Esophagus muscularis mucosa (tissue), 4 donors: ENCODE results near the gene ELL3. TPM values are rescaled to one million over a fixed set of nuclear protein-coding genes. Genes with fewer than 3 reads are reported as not detected.

Source experiments
- DNase-seq: peaks from one replicate; pipeline ENCODE4 v3.0.0-alpha.2; 2017; ENCODE audit errors: extremely low spot score
- H3K27ac ChIP-seq, 4 donors: fragments of 200-600 bp; sonication (generic); replicated peaks in 1 of 4; 1 replicate in 3 of 4; 2 replicates in 1 of 4; pipeline ENCODE4 v1.5.1; 2016 to 2019; ENCODE audit warnings: mild to moderate bottlenecking in 1 of 4
- H3K27me3 ChIP-seq, 4 donors: fragments of 200-600 bp; sonication (generic); one replicate each; pipeline versions ENCODE4 v1.5.1 to v1.6.0; 2016 to 2019
- H3K36me3 ChIP-seq, 4 donors: fragments of 200-600 bp; sonication (generic); one replicate each; pipeline ENCODE4 v1.5.1; 2016 to 2019
- H3K4me1 ChIP-seq, 4 donors: fragments of 200-600 bp; sonication (generic); one replicate each; pipeline ENCODE4 v1.5.1; 2016 to 2019
- H3K4me3 ChIP-seq, 4 donors: fragments of 200-600 bp; sonication (generic); 1 replicate in 2 of 4; 2 replicates in 2 of 4; pipeline ENCODE4 v1.5.1; 2016 to 2019; ENCODE audit warnings: mild to moderate bottlenecking in 4 of 4, moderate library complexity in 1 of 4
- H3K9me3 ChIP-seq, 4 donors: fragments of 200-600 bp; sonication (generic); 1 replicate in 3 of 4; 2 replicates in 1 of 4; pipeline ENCODE4 v1.5.1; 2016 to 2019
- EP300 ChIP-seq: sonication (generic); formaldehyde crosslinking; IDR thresholded peaks from one replicate; pipeline ENCODE4 v1.6.1; 2017; ENCODE audit warnings: antibody characterized with exemption
- POLR2A ChIP-seq: fragments of 450-650 bp; IDR thresholded peaks from one replicate; pipeline ENCODE4 v1.6.1; 2017; ENCODE audit warnings: antibody characterized with exemption, moderate library complexity, mild to moderate bottlenecking, low read depth
- POLR2AphosphoS5 ChIP-seq, 2 donors: sonication (generic); formaldehyde crosslinking; IDR thresholded peaks; one replicate each; pipeline ENCODE4 v1.6.1; 2017; ENCODE audit warnings: antibody characterized with exemption in 2 of 2
- WGBS: methylation state at CpG from one replicate; pipeline ENCODE4 v1.1.5; 2018; 5-methylcytosine and 5-hydroxymethylcytosine counted together
- intact Hi-C: fragments of 100-400 bp; cut with DNase I; formaldehyde crosslinking; loops from one replicate; pipeline ENCODE4 v1.15.1; 2023
- total RNA-seq, 4 donors: library from RNA; depleted of rRNA; stranded (reverse); fragments of >200 nt; gene quantifications; one replicate each; pipeline versions ENCODE4 v1.1.0 to v1.2.1, GENCODE V29; 2016
- TF ChIP-seq, protein P1 (sequence below), 3 experiments: fragments of 200-600 bp in 2 of 3; fragments of 450-650 bp in 1 of 3; sonication (generic) in 2 of 3; IDR thresholded peaks; one replicate each; pipeline ENCODE4 v1.5.1; 2017 to 2019; ENCODE audit warnings: antibody characterized with exemption in 3 of 3, mild to moderate bottlenecking in 2 of 3, moderate library complexity in 1 of 3

ELL3 gene
- total RNA-seq, 4 donors from 2014 or later: 3.0 to 7.7 (median 4.1) TPM

DNA sequence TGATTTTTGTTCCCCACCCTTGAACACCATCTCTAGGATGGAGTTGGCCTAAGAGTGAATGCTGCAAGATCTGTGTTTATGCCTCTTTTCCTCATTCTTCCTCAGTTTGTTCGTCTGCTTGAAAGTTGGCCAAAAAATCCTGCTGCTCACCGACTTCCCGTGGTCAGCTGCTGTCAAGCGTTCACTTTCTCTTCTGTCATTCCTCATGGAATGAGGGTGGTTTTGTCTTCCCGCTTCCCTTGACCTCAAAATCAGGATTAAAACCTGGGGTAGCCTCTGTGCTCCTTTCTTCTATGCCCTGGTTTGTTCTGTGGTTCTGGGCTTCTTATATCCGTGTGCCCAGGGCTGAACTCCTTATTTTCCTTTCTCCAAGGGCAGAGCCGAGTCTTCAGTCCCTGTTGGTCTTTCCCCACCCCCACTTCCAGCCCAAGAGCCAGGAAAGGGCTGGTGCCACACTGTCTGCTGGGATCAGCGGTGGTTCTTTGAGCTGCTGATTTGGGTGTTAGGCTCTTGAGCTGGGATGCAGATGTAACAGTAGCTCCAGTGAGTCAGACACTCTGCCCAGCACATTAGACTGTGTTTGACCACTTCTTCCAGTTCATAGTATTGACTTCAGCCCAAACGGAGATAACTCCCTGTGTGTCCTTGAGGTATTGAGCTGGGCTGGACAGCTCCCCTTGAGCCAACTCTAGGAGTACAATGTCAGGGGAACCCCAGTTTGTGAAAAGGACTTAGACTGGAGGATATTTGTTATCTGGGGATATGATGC lies 17.7 kb upstream of the ELL3 start:
- peak overlapping the region; percentile 32 to 99 (median 98) for H3K27ac ChIP-seq

DNA sequence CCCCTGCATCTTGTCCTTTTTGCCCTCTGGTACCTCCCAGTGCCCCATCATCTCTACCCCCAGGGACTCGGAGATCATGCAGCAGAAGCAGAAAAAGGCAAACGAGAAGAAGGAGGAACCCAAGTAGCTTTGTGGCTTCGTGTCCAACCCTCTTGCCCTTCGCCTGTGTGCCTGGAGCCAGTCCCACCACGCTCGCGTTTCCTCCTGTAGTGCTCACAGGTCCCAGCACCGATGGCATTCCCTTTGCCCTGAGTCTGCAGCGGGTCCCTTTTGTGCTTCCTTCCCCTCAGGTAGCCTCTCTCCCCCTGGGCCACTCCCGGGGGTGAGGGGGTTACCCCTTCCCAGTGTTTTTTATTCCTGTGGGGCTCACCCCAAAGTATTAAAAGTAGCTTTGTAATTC lies 16.9 kb upstream of the ELL3 start:
- H3K36me3 ChIP-seq: peaks cover 10 to 52% (median 47%) of the 10 kb centered on the region in 4 donors
- peaks cover 41 to 63% (median 59%) of the 10 kb centered on the region in 4 donors for H3K4me1 ChIP-seq
- peak overlapping the region; percentile 92 to 98 (median 96) for H3K4me3 ChIP-seq
- 70% methylated on average over 10 of the region's 10 CpGs for WGBS
- intact Hi-C loops: no loop called here
- H3K9me3 ChIP-seq: no peaks in the 10 kb centered on the region
- no peaks in the 10 kb centered on the region for H3K27me3 ChIP-seq
- peak overlapping the region; percentile 98 to 99 (median 98) for H3K27ac ChIP-seq
- TF ChIP-seq POLR2AphosphoS5 (IDR thresholded peaks at IDR 0.05) (no peak), EP300 (no peak)
- no peak for DNase-seq

More for the DNA sequence above, 17.7 kb upstream of the ELL3 start:
- intact Hi-C loops: no loop called here
- Histone ChIP-seq H3K27me3 (peaks cover 0 to 4% (median 0%) of the 10 kb centered on the region in 4 donors), H3K4me3 (peak overlapping the region in 1 of 4 donors; percentile 98), H3K36me3 (peaks cover 10 to 60% (median 51%) of the 10 kb centered on the region in 4 donors), H3K9me3 (no peaks in the 10 kb centered on the region), H3K4me1 (peaks cover 41 to 69% (median 66%) of the 10 kb centered on the region in 4 donors)
- WGBS: 63% methylated on average over 9 of the region's 9 CpGs
- TF ChIP-seq EP300 (no peak), POLR2A (no peak), POLR2AphosphoS5 (IDR thresholded peaks at IDR 0.05) (no peak)
- TF ChIP-seq, protein P1, sequence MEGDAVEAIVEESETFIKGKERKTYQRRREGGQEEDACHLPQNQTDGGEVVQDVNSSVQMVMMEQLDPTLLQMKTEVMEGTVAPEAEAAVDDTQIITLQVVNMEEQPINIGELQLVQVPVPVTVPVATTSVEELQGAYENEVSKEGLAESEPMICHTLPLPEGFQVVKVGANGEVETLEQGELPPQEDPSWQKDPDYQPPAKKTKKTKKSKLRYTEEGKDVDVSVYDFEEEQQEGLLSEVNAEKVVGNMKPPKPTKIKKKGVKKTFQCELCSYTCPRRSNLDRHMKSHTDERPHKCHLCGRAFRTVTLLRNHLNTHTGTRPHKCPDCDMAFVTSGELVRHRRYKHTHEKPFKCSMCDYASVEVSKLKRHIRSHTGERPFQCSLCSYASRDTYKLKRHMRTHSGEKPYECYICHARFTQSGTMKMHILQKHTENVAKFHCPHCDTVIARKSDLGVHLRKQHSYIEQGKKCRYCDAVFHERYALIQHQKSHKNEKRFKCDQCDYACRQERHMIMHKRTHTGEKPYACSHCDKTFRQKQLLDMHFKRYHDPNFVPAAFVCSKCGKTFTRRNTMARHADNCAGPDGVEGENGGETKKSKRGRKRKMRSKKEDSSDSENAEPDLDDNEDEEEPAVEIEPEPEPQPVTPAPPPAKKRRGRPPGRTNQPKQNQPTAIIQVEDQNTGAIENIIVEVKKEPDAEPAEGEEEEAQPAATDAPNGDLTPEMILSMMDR (IDR thresholded peaks at IDR 0.05): no peak
- DNase-seq: no peak

DNA sequence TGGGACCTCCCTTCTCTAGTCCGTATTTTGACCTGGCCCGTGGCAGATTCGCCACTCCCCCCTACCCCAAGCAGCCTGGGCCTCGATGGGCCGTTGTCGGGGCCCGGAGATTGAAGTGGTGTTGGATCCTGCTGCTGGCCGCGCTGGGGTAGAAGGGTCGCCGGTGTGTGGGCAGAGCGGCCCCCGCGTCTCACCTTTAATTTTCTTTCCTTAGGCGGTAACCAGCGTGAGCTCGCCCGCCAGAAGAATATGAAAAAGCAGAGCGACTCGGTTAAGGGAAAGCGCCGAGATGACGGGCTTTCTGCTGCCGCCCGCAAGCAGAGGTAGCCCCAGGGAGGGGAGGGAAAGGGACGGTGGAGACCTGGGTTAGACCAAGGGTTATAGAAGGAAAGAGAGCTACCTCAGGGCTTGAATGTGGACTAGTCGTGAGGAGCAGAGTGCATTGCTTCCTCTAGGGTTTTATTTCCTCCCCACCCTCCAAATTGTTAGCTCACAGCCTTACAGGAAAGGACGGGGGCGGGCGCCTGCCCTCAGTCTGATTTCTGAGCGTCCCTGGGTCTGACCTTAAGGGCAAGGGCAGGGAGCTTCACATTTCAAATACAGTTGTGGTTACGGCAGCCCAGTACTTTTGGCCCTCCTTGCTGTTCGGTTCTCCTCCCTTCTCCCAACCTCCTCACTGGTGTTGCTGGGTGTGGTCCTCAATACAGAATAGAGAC lies 16.2 kb upstream of the ELL3 start:
- intact Hi-C loops: no loop called here
- TF ChIP-seq EP300: no peak
- TF ChIP-seq, protein P1 (IDR thresholded peaks at IDR 0.05): peak in 1 of 3 experiments; percentile 3
- no peak for TF ChIP-seq POLR2A
- Histone ChIP-seq H3K4me3 (peak overlapping the region; percentile 92 to 98 (median 96)), H3K27me3 (no peaks in the 10 kb centered on the region), H3K36me3 (peaks cover 10 to 45% (median 45%) of the 10 kb centered on the region in 4 donors), H3K9me3 (no peaks in the 10 kb centered on the region), H3K4me1 (peaks cover 36 to 55% (median 52%) of the 10 kb centered on the region in 4 donors), H3K27ac (peak overlapping the region; percentile 98 to 99 (median 98))
- 2% methylated on average over 29 of the region's 33 CpGs for WGBS
- no peak for DNase-seq

DNA sequence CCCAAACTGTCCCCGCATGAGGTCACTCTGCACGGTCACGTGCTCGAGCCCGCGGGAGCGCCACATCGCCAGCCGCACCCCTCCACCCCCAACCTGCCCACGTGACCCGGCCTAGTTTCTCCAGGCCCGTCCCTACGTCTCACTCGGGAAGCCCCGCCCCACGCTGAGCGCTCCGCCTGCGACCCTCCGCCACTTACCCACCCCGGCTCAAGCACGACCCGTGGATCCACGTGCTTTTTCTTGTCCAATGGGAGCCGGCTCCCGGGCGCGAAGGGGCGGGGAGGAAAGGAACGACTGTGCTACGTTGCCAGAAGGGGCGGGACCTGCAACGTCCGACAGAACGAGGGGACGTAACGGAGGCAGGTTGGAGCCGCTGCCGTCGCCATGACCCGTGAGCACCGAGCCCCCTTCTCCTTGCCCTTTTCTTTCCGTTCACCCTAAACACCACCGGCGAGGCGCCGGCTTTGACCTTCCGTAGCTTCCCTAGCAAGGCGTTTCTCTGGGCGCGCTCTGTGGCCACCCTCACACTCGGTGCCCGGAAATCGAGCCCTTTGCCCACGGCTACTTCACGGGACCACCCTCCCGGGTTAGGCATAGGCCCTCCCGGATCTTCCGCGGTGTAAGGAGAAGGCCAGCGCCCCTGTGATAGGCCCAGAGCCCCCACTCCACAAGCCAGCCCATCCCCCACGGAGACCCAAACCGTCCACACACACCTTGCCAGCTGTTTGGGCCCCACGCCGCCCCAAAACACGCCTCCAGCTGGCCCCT lies 15.4 kb upstream of the ELL3 start, which contains the start of gene SERF2:
SERF2 (plus strand) TSS at position 328 of the 768 bp plus-strand sequence; CDS start at position 385, 57 bp downstream.
- peak; percentile 100 for DNase-seq
- no peak for TF ChIP-seq EP300
- TF ChIP-seq, protein P1 (IDR thresholded peaks at IDR 0.05): peak in 1 of 3 experiments; percentile 5
- peak; percentile 98 to 100 for TF ChIP-seq POLR2AphosphoS5 (IDR thresholded peaks at IDR 0.05)
- TF ChIP-seq POLR2A: peak; percentile 97
- Histone ChIP-seq H3K36me3 (peaks cover 10 to 39% (median 37%) of the 10 kb centered on the region in 4 donors), H3K4me1 (peaks cover 34 to 48% (median 45%) of the 10 kb centered on the region in 4 donors), H3K27me3 (no peaks in the 10 kb centered on the region), H3K9me3 (no peaks in the 10 kb centered on the region), H3K4me3 (peak within 1 kb of the TSS; percentile 92 to 98 (median 96)), H3K27ac (peak within 1 kb of the TSS; percentile 98 to 99 (median 98))
- 2% methylated on average over 30 of the region's 66 CpGs for WGBS
- intact Hi-C loops: no loop called here
